Islet of Langerhans (tissue), 1 donor: ENCODE data around the gene GRIA3.
"Not testable (repeated sequence)": the region's sequence is repeated elsewhere in the genome, so short reads cannot be mapped to it uniquely, and the experiment has no call there.

Experiments
- FAIRE-seq: peaks from one replicate; lab custom pipeline; 2011; peaks lifted over from hg19 to GRCh38; lab: Jason Lieb, UNC

Gene GRIA3

DNA sequence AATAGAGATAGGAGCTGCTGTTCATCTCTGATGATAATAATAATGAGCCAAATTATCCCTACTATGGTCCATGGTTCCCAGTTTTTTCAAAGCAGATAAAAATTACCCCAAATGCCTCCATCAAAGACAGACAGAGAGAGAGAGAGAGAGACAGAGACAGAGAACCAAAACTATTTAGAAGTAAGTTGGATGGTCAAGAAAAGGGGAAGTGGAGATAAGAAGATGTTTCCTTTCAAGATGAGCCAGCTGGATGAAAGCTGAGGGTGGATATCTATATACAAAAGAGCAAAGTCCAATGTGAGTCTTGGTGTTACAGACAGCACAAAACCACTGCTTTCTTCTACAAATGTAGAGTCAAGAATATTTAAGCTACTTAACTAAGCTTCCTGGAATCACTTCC is 173.9 kb downstream of the GRIA3 start:
- peak; percentile 92 for FAIRE-seq

GRCh38 chrX:123358457-123358856 is 174.4 kb downstream of the GRIA3 start:
- FAIRE-seq = no peak

DNA sequence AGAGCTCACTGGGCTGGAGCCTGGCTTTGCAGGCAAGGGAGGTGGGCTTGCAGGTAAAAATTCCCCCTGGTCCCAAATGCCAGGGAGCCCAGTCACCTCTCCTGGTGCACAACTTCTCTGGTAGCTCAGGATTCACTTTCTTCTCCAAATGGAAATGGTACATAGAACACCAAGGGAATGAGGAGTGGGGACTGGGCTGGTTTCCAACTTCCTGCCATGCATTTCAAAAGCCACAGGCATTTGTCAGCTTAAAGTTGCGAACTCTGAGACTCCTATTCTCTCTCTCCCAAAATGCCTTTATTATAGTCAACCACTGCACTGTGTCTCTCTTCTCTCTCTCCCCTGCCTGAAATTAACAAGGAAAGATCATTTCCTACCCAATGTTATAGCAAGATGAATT is 177.3 kb downstream of the GRIA3 start:
- FAIRE-seq = no peak

DNA sequence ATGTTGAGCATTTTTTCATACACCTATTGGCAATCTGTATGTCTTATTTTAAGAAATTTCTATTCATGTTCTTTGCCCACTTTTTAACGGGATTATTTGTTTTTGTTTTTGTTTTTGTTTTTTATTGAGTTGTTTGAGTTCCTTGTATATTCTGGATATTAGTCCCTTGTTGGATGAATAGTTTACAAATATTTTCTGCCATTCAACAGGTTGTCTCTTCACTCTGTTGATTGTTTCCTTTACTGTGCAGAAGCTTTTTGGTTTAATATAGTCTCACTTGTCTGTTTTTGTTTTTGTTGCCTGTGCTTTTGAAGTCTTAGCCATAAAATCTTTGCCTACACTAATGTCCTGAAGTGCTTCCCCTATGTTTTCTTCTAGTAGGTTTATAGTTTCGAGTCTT is 202.1 kb downstream of the GRIA3 start:
- peak; percentile 60 for FAIRE-seq

GRCh38 chrX:123392921-123393320 is 208.8 kb downstream of the GRIA3 start:
- FAIRE-seq = no peak

DNA sequence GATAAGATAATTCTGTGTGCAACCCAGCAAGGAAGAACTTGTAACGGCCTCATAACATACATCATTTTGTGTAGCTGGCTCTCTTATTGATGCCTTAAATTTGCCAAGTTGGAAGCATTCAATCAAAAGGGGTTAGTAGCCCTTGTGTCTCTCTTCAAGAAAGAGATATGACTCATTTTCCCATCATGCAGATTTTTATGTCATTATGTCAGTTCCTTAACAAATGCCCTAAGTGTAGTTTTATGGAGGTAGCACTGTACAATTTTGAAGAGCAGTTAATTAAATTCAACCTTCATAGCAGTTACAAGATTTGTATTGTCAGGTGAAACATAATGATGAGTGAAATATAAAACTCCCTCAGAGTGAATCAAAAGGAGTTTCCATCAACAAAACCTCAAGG is 215.6 kb downstream of the GRIA3 start:
- no peak for FAIRE-seq

DNA sequence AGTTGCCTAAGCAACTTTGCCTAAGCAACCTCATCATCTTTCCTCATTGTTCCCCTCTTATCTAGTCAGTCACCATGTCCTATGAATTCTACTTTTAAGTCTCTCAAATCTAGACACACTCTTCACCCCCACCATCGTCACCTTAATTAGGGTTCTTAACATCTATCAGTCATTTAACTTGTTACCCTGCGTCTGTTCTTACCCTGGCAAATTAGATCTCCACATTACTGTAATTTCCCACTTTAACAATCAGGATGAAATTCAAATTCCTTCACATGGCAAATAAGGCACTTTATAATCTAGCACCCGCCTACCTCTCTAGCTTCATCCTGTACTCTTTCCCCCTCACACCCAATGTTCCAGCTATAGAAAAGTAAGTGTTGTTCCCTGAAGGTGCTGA is 221.2 kb downstream of the GRIA3 start:
- no peak for FAIRE-seq

DNA sequence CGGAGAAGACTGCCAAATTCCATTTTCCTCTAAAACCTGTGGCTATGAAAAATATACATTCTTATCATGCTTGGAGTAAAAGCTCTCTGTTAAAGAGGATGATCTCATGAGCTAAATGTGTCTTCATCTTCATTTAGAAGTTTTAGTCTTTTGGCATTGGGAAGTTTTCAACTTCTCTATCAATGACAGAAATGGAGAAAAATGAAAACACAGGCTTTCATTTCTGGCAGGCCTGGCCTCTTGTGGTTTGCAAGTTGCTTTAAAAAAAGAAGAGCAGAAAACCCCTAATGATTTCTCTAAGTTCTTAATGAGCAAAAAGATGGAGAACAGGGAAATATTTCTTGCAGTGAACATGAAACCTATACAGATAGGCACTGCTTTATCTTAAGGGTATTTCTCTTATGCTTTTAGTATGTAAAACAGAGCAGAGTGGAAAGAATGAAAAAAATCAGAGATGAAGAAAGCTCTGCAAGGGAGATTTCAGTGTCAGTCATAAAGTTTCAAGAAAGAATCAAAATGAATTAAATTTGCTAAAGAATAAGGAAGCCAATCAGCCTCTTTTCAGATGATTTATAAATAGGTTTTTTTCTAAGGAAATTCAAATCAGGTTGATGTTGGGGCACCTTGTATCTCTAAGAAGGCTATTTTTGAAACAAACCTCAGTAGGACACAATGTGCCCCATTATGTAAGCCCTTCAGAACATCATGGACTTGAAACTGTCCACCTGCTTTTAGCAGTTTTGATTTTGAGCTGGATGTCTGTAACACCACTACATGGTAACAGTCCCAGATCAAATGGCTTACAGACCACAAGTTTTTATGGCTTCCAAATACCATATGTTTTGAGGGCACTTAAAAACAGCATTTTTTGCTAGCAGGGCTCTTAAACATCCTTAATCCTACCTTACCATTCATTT is 225.0 kb downstream of the GRIA3 start:
- FAIRE-seq = no peak

- no peak for FAIRE-seq
Observed at GRCh38 chrX:123422875-123423274, 238.8 kb downstream of the GRIA3 start.

DNA sequence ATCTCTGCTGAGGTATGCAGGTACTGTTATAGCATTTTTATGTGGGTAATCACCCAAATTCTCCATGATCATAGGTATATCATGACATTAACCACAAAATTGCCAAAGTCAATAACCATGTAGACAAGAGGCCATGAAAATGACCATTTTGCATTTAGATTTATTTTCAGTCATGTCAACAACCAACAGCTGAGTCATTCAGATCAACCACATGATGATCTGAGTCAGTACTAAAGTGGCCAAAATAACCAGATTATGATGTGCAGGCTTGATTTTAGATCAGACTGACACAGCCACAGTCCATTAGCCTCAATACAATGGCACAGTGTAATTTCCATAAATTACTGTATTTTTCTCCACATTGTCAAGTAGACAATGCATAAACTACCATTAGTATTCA is 240.5 kb downstream of the GRIA3 start:
- FAIRE-seq = peak; percentile 94

DNA sequence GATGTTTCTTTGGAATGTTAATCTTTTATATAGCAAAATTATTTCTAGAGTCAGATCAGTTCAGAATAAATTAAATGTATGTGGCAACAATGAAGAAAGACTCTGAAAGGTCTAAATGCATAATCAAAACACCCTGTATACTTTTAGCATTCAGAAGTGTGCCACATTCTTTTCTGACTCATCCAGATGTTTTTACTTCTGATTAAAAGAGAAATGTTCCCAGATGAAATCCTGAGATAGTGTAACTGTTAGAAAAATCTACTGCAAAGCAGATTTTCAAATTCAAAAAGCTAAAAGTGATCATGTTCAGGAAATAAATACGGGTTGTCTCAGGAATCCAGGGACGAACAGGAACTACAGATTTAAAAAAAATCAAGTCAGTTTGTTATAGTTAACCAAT is 241.4 kb downstream of the GRIA3 start:
- no peak for FAIRE-seq

GRCh38 chrX:123425904-123426303 is 241.8 kb downstream of the GRIA3 start:
- FAIRE-seq = no peak

- peak; percentile 92 for FAIRE-seq
Observed at GRCh38 chrX:123432361-123433150, 248.5 kb downstream of the GRIA3 start.

DNA sequence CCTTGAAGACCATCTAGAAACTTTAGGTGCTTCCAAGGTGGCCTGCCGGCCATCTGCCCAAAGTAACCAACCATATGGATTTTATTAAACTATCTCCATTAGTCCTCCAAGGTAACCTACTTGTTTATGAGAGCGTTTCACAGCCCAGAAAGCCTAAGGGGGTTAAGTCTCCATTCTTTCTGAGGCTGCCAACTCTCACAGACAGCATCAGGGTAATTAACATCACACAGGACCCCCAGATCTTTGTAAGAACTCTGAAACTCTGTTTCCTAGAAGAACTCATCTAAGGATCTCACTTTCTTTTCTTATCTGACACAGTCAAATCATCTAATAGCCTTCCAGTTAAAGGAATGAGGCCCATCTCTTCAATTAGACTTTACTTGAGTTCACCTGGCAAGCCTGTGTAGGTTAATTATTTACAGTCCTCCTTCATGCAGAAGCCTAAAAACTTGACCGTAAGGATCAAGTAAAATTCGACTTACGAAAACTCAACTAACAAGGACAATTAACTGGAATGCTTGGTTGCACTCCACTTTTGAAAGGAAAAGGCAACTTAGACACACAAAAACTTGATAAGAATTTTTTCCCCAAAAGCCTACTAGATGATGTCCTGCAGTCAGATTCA is 252.5 kb downstream of the GRIA3 start:
- no peak for FAIRE-seq

DNA sequence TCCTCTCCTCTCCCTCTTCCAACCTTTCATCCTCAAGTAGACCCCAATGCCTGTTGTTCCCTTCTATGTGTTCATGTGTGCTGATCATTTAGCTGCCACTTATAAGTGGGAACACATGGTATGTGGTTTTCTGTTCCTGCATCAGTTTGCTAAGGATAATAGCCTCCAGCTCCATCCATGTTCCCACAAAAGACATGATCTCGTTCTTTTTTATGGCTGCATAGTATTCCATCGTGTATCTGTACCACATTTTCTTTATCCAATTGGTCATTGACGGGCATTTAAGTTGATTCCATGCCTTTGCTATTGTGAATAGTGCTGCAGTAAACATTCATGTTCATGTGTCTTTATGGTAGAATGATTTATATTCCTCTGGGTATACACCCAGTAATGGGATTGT is 255.8 kb downstream of the GRIA3 start:
- not testable (repeated sequence) for FAIRE-seq

DNA sequence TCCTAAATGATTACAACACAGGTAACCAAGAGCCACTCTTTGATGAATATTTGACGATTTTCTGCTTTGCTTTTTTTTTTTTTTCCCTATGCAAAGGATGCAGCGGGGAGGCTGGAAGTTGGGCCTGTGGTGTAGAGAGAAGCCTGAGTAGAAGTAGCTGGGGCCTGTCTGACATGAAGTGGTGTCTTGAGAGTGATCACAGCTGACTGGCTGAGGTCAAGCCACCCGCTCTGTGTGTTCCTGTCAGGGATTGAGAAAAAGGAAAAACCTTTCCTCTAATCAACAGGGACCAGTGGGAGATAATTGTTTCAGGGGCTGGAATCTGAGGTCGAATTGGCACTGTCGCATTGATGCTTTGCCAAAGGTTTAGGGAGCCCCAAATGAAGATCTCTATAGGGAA is 258.7 kb downstream of the GRIA3 start:
- FAIRE-seq = no peak

DNA sequence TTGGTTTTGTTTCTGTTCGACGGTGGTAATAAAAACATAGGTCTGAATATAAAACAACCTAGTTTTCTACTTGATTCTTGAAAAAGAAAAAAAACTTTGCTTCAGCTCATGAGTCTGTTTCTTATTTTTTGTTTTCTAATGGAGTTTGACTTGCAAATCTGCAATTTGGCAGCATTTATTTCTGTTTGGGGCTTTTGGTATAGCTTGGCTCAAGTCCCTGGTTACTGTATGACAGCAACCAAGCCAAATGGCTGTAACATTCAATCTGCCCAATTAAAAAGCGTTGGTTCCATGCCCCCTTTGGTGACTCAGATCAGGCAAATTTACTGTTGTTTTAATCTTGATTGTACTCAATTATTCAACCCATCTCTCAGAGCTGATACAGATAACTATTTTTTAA is 263.4 kb downstream of the GRIA3 start:
- no peak for FAIRE-seq

- FAIRE-seq = no peak
Observed at GRCh38 chrX:123449335-123449734, 265.3 kb downstream of the GRIA3 start.

DNA sequence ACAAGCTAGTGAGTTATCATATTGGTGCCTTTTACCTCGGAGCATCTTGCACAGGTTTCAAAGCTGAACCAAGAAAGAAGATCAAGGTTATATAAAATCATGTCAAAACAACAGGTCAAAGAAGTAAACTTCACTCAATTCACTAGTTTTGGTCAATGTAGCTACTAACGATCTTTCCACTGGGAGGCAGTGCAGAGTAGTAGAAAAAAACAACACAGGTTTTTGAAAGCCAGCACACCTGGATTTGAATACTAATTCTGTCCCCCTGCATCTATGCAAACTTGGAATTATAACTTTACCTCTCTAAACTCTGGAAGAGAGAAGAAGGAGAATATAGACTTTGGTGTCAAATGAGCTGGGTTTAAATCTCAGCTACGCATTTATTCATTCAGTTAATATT is 266.1 kb downstream of the GRIA3 start:
- FAIRE-seq = peak; percentile 96

- FAIRE-seq = peak; percentile 13
Observed at GRCh38 chrX:123454712-123455431, 270.8 kb downstream of the GRIA3 start.

DNA sequence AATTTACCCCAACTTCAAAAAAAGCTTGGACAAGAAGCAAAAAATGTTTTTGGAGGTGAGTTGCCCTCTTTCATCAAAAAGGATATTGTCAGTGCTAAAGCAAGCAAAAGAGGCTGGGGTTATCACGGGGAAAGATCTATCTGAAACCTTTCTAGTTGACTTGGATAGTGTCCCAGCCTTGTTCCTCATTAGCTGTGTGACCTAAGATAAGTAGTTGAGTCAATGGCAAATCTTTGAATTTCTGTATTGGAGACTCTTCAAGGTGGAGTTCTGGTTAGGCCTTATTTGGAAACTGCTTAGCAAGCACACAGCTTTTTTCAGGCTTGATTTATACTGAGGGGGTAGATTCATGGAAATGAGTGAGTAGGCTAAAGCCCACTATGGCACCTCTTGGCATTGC is 271.6 kb downstream of the GRIA3 start:
- FAIRE-seq = no peak

DNA sequence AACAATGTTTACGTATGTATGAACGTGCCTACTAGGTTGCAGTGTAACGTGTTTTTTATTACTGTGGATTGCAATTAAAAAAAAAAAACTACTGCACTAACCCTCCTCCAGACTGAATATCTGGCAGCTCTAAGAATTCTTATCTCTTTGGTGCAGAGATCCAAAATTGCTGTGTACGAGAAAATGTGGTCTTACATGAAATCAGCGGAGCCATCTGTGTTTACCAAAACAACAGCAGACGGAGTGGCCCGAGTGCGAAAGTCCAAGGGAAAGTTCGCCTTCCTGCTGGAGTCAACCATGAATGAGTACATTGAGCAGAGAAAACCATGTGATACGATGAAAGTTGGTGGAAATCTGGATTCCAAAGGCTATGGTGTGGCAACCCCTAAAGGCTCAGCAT is 280.6 kb downstream of the GRIA3 start:
- FAIRE-seq = no peak
